SW 1271 (cell line): ENCODE data around the gene BPIFB2.

Experiments used
- DNase-seq, 2 experiments: peaks; one replicate each; lab custom pipeline; 2025; lab: John Stamatoyannopoulos, UW

BPIFB2 gene

DNA sequence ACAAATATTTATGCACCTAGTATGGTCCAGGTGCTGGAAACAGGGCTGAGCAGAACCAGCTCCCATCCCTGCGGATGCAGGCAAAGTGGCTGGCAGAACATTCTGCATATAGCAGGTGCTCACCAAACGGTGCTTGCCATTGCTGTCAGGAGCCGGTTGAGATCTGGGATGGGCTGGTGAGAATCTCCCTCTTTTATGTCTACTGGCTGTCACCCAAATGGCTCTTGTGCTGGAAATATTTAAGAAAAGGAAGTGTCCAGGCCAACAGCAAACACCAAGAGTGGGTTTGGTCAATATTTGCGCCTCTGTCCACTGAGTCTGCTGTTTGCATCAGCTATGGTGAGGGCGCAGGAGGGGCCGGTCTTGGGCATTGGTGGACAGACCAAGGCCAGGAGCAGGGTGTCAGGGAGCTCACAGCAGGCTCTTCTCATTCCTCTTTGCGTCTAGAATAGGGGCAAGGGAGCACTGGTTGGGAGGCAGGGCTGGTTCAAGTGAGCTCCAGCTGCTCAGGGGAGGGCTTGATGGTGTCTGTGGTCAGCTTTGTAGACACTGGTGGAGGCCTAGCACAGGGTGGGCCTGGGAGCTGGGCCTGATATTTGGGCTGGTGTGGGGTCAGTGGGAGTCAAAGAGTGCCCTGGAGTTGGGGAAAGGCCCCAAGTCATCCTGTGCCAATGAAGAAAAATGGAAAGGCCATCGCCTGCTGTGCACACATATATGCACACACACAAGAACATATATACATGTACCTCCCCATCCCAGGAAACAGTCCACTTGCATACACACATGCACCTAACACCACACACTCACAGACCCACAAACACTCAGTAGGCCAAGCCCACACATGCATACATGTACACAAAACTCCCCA lies 1.4 kb upstream of the BPIFB2 start:
- no peak for DNase-seq

GRCh38 chr20:33006776-33007375 lies 628 bp upstream of the BPIFB2 start:
- DNase-seq: no peak

DNA sequence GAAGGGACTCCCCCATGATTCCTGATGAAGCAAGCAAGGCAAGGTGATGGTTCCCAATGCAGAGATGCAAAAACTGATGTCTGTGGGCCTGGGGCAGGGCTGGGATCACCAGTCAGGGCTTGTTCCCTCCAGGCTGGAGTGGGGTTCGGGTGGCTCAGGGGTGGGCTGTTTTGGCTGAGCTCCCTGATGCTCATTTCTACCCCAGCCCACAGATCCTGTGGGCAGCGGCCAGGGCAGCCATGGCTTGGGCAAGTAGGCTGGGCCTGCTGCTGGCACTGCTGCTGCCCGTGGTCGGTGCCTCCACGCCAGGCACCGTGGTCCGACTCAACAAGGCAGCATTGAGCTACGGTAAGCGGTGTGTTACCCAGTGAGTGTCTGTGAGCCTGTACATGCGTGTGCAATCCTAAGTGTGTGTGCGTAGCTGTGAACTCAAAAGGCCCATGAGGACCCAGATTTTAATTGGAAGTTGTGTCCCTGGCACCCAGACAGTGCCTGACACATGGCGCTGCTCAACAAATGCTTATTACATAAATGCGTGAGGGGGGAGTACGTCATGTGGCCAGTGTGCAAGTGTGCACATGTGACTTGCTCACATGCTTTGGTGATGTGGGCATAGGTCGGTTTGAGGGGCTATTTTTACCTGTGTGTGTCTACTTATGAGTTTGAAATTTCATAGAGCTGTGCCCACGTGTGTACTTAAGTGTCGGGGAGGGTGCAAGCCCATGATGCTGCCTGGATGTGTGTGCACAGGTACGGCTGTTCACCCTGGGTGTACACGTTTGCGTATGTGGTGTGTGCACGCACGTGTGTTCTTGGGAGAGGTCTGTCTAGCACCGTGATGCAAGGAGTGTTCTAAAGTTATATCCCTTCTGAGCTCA lies 1.1 kb downstream of the BPIFB2 start:
- no peak for DNase-seq

DNA sequence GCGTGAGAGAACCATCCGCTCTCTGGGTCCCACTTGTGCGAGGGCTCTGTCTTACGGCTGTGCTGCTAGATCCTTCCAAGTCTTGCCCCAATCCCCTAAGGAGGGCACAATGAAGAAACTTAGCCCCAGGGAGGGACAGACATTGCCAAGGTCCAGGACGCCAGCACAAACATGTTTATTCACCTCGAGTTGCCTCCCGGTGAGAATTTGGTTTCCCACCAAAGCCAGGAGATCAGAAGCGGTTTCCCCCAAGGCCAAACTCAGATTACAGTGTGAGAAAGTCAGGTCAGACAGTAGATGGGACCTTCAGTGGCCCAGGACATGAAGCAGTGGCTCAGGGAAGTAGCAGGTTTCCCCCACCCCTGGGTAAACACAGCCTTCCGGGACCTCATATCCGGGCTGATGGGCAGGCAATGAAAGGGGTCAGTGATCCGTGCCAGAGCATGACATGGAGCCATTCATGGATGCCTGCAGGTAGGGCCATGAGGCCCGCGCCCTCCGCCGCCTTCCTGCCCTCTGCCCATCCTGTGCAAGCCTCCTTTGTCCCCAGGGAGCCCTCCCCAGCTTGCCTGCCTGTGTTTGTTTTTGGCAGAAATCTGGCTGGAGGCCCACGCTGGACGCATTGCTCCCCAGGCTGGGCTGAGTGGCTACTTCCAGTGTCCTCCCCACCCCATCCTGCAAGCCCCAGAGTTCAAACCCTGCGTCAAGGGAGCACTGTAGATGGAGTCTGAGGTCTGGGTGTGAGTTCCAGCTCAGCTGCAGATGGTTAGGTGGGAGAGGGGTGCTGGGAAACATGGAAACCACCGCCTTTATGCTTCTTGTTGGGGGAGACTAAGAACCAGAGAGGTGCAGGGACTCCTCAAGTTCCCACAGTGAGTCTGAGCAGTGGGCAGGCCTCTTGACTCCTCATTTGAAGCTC lies 2.0 kb downstream of the BPIFB2 start:
- DNase-seq: no peak

DNA sequence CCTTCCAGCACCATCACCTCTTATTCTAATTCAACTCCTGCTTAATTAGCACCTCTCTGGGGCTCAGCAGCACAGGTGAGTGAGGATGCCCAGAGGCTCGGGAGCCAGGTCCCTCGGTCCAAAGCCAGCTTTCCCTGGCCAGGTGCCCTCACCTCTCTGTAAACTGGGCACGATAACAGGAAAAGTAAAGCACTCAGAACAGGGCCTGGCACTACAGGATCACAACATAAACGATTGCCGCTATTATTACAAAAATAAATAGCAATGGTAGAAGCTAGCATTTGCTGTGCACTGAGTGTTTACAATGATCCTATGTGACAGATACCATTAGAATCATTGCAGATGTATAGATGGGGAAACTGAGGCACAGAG lies 2.6 kb downstream of the BPIFB2 start:
- DNase-seq: no peak

DNA sequence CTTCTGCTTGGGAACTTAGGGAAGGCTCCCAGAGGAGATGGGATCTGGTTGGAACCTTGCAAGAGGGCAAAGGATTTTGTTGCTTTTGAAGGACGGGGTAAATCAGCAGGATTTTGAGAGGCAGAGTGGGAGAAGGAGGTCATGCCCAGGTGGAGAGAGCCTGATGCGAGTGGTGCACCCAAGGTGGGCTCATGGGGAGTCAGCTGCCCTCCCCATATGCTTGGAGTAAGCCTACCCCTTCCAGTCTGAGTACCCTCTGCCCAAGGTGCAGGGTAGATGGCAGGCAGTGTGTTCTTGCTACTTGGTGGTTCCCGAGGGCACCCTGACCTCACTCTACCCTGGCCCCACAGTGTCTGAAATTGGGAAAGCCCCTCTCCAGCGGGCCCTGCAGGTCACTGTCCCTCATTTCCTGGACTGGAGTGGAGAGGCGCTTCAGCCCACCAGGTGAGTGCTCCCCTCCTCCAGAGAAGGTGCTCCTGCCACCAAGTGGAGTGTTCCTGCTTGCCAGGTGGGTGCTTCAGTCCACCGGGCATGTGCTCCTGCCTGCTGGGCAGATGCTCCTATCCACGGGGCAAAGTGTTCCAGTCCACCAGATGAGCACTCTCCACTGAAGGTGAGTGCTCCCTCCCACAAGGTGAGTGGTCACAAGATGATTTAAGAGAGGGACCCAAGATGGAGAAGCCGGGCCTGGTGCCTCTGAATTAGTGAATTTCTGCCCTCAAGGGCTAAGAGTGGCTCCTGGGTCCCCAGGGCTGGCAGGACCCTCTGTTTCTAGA lies 3.4 kb downstream of the BPIFB2 start:
- DNase-seq: no peak

- DNase-seq: no peak
These were observed 5.1 kb downstream of the BPIFB2 start for GRCh38 chr20:33012327-33013189.

DNA sequence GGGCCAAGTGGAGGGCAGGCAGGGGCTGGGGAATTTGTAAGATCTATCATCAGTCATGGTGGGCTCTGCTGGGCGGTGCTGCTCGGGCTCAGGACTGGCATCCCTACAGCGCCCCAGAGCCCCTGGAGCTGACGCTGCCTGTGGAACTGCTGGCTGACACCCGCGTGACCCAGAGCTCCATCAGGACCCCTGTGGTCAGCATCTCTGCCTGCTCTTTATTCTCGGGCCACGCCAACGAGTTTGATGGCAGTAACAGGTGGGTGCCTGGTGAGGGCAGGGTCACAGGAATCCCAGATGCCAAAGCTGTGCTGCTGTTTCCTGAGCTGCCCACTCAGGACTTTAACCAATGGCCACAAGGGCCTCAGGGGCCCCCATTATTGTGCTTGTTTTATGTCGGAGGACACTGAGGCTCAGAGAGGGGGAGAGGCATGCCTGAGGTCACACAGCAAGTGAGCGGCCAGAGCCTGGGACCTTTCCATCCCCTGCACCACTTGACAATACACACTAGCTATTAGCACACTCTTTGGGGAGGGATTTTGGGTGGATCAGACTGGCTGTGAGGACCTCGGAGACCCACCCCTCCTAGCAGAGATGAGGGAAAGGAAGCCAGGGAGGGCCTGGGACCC lies 6.3 kb downstream of the BPIFB2 start:
- no peak for DNase-seq

DNA sequence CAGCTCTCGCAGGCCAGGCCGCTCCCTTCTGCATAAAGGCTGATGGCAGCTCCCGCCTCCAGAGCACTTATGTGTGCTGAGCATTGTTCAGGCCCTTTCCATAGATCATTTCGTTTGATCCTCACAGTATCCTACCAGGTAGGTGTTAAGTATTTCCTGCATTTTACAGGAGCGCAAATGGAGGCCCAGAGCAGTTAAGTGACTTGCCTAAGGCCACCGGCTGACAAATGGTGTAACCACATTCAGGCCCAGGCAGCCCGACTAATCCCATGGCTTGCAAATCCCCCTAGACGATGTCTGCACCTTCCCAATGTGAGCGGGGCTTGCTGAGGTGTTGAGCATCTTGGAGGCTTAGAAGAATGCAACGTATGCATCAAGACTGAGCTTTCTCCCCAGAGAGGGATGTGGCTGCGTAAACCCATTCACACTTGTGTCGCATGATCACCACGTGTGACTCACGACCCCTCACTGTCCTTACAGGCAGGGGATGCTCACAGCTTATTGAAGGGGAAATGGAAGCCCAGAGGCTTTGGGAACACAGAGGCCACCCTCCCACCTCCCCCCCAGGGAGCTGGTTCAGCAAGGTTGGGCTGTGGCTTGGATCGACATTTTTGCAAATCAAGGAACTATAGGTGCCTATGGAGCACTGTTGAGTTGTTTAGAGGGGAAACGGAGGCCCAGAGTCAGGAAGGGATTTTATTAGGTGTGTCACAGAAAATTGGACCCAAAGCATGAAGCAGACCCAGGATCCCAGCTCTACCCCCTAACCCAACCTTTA lies 7.0 kb downstream of the BPIFB2 start:
- DNase-seq: no peak

DNA sequence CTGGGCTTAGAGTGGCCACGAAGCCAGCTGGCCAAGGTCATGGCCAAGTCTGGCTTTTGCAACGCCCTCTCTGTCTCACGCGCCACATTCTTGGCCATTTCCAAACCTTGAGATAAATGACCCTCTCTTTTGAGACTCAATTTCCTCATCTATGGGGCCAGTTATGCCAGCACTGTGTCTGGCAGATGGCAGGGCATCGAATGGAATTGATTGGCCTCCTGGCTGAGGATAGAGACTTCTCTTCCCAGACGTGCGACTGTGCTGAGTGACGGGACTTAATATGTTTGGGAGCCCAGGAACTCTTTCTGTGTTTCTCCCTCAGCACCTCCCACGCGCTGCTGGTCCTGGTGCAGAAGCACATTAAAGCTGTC lies 7.6 kb downstream of the BPIFB2 start:
- DNase-seq: no peak

DNA sequence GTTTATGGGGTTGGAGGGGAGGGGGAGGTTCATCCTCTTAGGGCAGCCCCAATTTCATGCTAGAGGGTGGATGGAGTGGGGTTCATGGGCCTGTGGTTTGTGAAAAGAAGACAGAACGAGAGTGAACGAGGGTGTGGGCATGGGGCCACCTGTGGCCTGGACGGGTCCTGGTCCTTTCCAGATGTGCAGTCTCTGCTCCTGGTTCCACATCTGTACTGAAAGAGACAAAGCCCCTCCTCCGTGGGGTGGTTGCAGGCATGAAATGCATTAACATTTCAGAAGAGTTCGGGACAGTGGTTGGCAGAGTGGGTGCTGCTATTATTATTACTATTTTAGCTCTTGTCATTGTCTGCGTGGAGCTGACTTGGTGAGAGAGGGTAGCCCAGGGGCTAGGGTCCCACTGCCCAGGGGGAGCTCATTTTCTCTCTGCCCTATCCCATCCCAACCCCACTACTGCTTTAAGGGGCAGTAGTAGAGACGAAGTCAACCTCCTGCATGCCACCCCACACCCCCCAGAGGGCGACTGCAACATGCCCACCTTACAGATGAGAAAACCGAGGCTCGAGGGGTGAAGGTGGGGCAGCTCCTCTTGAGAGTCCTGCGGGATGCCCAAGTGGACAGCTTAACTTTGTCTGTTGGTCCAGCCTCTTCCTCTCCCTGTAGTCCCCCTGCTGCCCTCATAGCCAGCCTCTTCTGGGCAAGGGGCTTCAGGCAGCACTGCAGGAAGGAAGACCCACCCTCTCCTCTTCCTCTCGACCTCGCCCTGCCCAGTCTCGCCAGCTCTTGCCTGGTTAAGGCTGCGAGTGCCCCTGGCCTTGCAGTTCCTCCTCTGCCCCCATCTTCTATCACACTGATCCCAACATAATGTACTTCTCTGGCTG lies 8.4 kb downstream of the BPIFB2 start:
- DNase-seq: no peak

GRCh38 chr20:33016581-33017109 lies 9.1 kb downstream of the BPIFB2 start:
- no peak for DNase-seq

DNA sequence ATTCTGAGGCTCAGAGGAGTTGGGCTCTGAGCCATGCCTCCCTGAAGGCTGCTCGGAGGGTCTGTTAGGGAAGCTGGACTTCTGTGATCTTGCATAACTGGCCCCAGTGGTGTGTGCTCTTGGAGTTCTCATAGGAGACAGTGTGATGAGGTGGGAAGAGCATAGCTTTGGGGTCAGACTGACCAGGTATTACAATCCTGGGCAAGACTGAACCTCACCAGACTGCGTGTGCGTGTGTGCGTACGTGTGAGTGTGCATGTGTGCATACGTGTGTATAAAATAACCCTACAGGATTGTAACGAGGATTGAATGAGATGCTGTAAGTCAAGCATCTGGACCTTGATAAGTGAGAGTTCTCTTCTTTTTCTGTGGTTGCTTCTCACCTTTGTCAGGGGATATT lies 10.0 kb downstream of the BPIFB2 start:
- no peak for DNase-seq

GRCh38 chr20:33018169-33018931 lies 10.8 kb downstream of the BPIFB2 start:
- DNase-seq: no peak

DNA sequence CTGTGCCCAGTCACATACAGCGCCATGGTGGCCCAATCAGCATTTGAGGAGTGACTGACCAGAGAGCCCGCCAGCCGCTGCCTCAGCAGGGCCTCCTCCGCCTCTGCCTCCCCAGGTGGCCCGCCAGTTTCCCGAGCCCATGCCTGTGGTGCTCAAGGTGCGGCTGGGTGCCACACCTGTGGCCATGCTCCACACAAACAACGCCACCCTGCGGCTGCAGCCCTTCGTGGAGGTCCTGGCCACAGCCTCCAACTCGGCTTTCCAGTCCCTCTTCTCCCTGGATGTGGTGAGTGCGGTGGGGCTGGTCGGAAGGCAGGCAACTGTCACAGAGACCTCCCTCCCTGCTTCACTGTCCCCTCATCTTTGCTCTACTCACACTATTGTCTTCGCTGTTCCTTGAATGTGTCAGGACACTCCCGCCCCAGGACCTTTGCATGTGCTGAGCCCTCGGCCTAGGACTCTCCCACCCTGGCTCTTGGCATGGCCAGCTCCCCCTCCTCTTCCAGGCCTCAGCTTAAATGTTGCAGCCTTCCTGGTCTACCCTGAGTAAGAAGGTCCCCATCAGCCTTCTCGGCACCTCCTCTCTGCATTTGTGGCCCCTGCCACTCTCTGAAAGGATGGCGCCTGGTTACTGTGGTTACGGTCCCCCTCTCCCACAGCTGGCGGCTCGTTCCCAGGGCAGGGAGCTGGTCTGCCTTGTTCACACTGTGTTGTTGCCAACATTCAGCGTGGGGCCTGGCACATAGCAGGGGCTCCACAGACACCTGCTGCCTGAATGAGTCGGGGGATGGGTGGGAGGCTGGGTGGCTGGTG lies 12.2 kb downstream of the BPIFB2 start:
- no peak for DNase-seq
